Choroid plexus epithelial cell (primary cell): ENCODE data around the gene BSG.

ENCODE experiments used
- DNase-seq: peaks from one replicate; pipeline ENCODE4 v3.0.0-alpha.2; 2010; ENCODE audit warnings: low read depth
- H3K4me3 ChIP-seq: 2 replicates; pipeline ENCODE4 v1.5.1; 2011; ENCODE audit warnings: low read depth, mild to moderate bottlenecking, control low read depth, low read length, moderate library complexity
- CTCF ChIP-seq: conservative IDR thresholded peaks from 2 replicates; pipeline ENCODE4 v1.5.1; 2011; ENCODE audit warnings: low read depth, mild to moderate bottlenecking, control low read depth, inconsistent platforms, low read length, moderate library complexity

Gene BSG

GRCh38 chr19:567296-567900 lies 5.0 kb upstream of the BSG start:
- TF ChIP-seq CTCF = no peak
- no peak for DNase-seq
- no peak overlapping the region for H3K4me3 ChIP-seq

- TF ChIP-seq CTCF = no peak
- DNase-seq = no peak
- H3K4me3 ChIP-seq = no peak overlapping the region
Observed at GRCh38 chr19:570251-570686, 2.1 kb upstream of the BSG start.

- DNase-seq = no peak
- no peak for TF ChIP-seq CTCF
- peak overlapping the region; percentile 64 for H3K4me3 ChIP-seq
Observed at GRCh38 chr19:570937-571565, 1.3 kb upstream of the BSG start.

- H3K4me3 ChIP-seq = peak overlapping the region; percentile 64
- peak; percentile 47 for DNase-seq
- TF ChIP-seq CTCF = no peak
Observed at GRCh38 chr19:571566-571974, 826 bp upstream of the BSG start.

- DNase-seq = peak; percentile 65
- peak overlapping the region; percentile 72 for H3K4me3 ChIP-seq
- TF ChIP-seq CTCF = no peak
Observed at GRCh38 chr19:572743-573518, 535 bp downstream of the BSG start.

- DNase-seq = no peak
- no peak for TF ChIP-seq CTCF
- peak overlapping the region; percentile 72 for H3K4me3 ChIP-seq
Observed at GRCh38 chr19:573519-573825, 1.1 kb downstream of the BSG start.
